ENCODE results near the gene NRXN3.

Gene NRXN3

DNA sequence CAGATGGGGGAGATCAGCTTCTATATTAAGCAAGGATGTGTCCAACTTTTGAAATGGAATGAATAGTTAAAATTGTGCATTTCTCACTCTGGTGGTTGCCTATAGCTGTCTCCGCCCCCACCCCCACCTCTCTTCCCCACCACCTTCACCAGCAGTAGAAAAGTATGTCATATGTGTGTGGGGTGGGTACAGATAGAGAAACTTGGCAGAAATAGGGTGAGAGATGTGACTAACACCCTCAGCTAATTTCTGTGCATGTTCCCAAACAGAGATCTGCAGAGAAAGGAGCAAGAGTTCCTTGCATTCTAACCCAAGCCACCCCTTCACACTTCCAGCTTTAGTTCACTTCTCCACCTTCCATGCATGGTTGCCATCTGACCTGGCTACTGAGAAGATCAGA is 980.1 kb downstream of the NRXN3 start:
- no peak for DNase-seq (ENCODE audit: low read depth)

DNA sequence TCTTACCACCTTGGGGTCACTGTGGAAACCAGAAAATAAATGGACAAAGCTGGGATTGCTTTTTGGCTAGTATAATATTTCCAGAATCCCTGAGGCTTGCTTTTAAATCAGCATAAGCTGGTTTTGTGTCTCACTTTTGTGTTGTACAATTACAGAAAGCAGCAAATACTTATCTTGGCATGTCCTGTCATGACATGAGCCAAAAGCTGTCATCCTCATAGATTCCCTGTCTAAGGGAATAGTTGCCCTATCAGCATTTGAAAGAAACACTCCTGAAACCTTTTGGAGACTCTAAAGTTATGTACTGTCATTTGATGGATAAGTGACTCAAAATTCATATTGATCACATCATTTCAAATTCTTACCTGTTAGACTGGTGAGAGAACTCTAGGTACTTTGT is 987.2 kb downstream of the NRXN3 start:
- DNase-seq (ENCODE audit: low read depth), result no peak

DNA sequence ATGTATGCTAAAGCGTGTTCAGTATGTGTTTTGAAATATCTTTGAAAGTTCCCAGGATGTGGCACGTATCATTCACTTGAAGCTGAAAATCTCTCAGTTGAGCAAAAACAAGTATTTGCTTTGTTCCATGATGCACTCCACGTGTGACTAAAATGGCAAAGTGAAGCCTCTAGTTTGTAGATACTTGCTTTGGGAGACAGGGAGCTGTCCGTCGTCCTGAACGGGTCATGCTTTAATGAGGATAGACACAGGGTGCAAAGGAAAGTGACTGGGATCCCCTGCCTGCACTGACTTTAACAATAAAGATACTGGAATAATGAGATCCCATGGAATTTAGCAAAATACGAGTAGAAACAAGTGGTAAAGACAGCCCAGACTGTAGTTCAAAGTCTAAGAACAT is 991.4 kb downstream of the NRXN3 start:
- DNase-seq (ENCODE audit: low read depth), result no peak

DNA sequence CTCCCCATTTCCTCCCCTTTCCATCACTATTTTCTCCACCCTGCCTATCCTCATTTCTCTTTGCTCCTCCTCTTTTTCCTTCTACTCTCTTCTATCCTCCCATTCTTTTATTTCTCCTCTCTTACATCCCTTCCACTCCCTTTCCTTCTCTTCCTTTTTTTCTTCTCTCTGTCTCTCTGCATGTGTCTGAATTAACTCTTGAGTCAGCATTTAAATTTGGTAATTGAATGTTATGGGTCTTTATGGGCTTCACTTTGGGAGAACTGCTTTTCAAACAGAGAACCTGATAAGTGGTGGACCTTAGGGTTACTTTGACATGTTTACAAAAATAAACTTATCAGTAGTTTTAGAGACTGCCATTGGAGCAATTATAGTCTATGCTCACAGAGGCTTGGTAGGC is 992.7 kb downstream of the NRXN3 start:
- no peak for DNase-seq (ENCODE audit: low read depth)

DNA sequence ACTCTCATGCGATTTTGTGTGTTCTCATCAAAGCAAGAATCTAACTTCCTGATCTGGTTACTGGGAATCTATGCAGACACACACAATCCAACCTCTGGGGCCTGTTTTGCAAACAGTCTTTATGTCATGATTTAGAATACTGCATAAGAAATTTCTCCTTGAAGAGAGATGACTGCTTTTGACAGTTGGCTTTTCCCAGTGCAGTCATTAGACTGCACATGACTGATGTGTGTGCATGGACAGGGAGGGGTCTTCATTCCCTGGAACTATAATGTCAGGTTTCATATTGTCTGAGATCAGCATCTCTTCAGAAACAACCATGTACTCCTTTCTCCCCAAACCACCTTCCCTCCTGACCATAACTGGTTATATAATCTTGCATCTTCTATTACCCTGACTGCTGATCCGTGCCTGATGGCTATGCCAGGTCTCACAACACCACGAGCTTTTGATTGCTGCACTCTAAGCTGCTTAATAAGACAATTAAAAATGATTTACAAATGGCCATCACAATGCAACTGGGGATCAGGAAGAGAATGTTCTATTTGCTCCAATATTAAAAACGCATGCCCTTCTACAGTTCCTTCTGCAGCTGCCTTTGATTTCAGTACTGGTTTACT is 995.4 kb downstream of the NRXN3 start:
- no peak for DNase-seq (ENCODE audit: low read depth)

DNA sequence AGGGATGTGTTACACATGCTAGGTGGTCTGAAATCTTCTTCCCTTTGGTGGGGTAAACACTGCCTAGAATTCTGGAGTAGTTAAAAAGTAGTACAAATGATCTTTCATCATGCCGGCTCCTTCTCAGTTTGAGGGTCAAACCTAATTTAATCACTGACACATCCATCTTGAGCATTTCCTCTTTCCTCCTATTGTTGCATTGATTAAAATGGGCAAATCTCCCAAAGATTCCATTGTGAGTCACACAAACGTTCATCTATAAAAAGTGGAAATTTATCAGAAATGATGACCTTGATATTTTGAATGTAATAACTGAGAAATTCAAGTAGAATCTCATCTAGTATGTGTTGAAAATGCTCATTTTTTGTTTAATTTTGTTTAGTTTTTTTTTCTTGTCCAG is 996.0 kb downstream of the NRXN3 start:
- DNase-seq (ENCODE audit: low read depth), result no peak

- DNase-seq (ENCODE audit: low read depth), result no peak
Observed at GRCh38 chr14:79167957-79168356, 997.8 kb downstream of the NRXN3 start.

DNA sequence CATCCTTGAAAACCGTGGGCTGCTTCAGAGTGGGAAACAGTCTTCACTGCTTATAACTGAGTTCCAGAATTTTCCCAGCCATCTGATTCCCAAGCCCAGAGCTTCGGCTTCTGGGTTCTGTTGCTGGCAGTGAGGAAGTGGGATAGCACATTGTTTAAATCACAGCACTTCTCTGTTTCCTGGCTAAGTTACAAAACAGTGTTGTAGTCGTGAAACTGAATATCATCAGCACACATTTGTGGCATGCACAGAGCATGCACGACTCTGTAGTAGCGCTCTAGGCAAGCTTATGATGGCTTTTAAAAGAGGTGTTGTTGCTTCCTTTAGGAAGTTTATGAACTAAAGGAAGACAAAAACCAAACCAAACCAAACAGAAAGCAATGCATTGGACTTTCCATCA is 1005.5 kb downstream of the NRXN3 start:
- no peak for DNase-seq (ENCODE audit: low read depth)

GRCh38 chr14:79177106-79177505 is 1006.9 kb downstream of the NRXN3 start:
- no peak for DNase-seq (ENCODE audit: low read depth)

- DNase-seq (ENCODE audit: low read depth), result no peak
Observed at GRCh38 chr14:79178719-79179118, 1008.5 kb downstream of the NRXN3 start.

DNA sequence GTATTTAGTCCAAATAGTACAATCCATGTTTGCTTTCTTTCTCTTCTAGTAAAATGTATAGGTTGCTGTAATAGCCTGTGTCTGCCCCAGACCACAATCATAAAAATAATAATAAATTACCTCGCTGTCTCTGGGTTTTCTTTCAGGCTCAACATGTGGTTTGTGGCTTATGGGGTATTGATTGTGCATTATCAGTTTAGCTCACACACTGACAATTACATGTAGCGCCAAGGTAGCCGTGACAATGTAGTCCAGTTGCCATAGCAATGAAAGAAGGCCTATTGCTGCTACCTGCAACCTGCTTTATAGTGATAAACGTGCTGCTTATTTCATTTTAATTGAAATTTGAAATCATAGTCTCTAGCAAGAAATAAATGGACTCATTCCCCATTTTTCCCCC is 1009.8 kb downstream of the NRXN3 start:
- no peak for DNase-seq (ENCODE audit: low read depth)

- DNase-seq (ENCODE audit: low read depth), result no peak
Observed at GRCh38 chr14:79180656-79181055, 1010.5 kb downstream of the NRXN3 start.

DNA sequence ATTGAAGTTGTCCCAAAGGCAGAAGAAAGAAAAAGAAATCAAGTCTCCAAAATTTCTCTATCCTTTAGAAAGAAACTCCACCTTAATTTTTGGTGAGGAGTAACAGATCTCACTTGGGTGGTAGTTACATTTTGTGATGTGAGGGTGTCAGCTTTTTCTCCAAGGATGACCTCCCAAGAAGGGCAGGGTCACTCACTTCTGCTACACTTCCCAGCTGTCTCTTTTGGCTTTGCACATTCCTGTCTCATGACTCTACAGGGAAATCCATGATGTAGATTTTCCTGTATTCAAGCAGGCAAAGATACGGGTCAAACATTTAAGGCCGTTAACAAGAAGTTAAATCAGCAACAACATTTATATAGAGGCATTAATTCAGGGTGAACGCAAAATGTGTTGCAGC is 1016.4 kb downstream of the NRXN3 start:
- no peak for DNase-seq (ENCODE audit: low read depth)

DNA sequence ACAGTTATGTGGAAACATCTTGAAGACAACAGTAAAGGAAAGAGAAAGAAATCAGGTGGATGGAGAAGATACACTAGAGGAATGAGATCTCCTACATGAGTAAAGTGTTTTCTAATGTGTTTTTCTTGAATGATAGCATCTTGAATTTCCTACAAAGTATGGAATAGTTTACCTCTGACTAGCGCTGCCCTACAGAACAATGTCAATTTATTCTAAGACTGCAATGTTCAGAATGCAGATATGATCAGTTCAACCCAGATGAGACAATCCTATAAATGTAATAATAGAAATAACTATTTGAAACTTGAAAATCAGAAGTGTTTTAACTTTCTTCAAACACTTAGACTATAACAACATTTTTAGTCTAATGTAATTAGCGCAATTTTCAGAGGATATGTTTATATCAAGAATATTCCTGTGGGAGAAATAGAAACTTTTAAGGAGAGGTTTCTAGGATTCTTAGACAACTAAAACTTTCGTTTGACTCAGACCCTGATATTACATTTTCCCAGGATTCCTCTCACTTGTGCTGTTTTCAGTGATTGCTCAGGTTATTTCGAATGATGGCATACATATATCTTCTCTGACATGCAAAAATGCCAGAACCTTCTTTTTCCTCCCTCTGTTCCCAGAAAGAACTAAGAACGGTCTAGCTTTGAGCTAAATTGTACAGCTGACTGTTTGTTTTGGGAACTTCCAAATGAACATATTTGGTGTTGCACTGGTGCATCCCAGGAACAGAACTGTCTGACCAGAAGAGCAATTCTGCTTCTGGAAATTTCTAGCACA is 1023.7 kb downstream of the NRXN3 start:
- no peak for DNase-seq (ENCODE audit: low read depth)

- DNase-seq (ENCODE audit: low read depth), result no peak
Observed at GRCh38 chr14:79196216-79196615, 1026.0 kb downstream of the NRXN3 start.

GRCh38 chr14:79197516-79197915 is 1027.3 kb downstream of the NRXN3 start:
- no peak for DNase-seq (ENCODE audit: low read depth)

DNA sequence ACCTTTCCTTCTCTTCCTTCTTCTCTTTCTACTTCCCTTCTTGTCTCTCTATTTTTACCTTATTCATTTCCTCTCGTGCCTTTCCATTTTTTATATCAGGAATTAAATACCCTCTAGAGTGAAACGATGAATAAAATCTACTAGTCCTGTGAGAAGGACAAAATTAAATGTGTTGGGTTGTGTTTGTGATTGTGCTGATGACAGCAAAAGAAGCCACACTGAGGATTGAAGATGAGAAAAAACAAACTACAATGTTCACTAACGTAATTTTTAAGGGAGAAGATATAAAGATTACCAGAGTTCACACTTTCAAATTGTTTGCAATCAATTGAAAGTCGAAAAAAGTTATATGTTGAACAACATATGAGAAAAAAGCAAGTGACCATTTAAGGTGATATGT is 1029.0 kb downstream of the NRXN3 start:
- DNase-seq (ENCODE audit: low read depth), result no peak

DNA sequence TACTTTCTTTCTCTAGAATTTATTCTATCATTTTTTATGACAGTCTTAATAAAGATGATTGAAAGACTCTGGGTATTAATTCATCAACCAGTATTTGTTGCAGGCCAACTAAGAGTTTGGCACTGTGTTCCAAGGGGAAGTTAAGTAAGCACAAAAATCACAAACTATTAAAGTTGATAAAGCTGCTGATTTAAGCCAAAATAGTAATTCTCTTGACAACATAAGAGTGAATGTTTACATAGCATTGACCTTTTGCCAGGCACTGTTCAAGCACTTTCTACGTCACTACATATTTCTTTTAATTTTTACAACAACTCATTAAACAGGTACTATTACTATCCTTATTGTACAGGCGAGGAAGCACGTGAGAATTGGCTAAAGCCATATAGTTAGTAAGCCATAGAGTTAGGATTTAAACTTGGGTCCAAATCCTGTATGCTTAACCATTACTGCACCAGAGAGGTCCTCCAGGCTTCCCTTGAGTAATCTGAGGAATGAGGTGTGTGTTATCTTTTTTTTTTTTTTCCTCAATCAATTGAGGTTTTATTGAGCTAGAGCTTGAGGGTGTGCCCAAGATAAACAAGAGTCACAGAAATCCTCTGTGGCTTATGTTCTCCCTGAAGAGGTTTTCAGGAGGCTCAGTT is 1031.5 kb downstream of the NRXN3 start:
- DNase-seq (ENCODE audit: low read depth), result no peak

- no peak for DNase-seq (ENCODE audit: low read depth)
Observed at GRCh38 chr14:79204591-79204990, 1034.4 kb downstream of the NRXN3 start.

DNA sequence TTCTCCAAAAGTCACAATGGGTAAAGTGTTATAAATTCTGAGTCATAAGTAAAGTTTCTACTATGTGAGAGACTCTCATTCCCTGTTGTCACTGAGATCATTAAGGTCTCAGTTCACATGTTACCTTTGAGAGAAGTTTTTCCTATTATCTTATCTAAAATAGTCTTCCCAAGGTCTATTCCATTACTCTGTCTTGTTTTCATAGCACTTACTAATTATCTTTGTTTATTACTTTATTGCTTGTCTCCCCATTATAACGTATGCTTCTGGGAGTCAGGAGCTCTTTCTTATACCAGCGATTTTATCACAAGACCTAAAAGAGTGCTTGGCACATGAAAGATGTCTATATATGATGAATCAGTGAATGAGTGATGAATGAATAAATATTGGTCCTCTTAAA is 1039.2 kb downstream of the NRXN3 start:
- DNase-seq (ENCODE audit: low read depth), result no peak

DNA sequence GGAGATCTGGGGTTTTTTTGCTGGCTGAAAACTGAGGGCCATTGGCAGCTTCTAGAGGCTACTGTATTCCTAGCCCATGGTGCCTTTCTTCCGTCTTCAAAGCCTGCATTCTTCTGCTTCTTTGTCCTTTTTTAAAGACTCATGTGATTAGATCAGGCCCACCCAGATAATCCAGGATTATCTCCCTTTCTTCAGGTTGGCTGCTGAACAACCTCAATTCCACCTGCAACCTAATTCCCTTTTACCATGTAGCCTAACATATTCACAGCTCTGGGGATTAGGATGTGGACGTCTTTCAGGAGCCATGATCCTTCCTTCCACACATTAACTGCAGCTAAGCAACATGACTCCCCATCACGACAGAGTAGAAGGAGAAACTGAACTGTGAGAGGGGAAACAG is 1055.6 kb downstream of the NRXN3 start:
- DNase-seq (ENCODE audit: low read depth), result no peak

GRCh38 chr14:79229383-79229909 is 1059.3 kb downstream of the NRXN3 start:
- no peak for DNase-seq (ENCODE audit: low read depth)

- no peak for DNase-seq (ENCODE audit: low read depth)
Observed at GRCh38 chr14:79242666-79243065, 1072.5 kb downstream of the NRXN3 start.
